Measurements from ENCODE around the gene GJB1.

GRCh38 chrX:71227370-71228062 lies 4.5 kb downstream of the GJB1 start:
- TF ChIP-seq, protein P1, sequence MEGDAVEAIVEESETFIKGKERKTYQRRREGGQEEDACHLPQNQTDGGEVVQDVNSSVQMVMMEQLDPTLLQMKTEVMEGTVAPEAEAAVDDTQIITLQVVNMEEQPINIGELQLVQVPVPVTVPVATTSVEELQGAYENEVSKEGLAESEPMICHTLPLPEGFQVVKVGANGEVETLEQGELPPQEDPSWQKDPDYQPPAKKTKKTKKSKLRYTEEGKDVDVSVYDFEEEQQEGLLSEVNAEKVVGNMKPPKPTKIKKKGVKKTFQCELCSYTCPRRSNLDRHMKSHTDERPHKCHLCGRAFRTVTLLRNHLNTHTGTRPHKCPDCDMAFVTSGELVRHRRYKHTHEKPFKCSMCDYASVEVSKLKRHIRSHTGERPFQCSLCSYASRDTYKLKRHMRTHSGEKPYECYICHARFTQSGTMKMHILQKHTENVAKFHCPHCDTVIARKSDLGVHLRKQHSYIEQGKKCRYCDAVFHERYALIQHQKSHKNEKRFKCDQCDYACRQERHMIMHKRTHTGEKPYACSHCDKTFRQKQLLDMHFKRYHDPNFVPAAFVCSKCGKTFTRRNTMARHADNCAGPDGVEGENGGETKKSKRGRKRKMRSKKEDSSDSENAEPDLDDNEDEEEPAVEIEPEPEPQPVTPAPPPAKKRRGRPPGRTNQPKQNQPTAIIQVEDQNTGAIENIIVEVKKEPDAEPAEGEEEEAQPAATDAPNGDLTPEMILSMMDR (conservative IDR thresholded peaks at IDR 0.05), result no peak
- no peak for TF ChIP-seq ZFX (IDR thresholded peaks at IDR 0.05)

Measured in C4-2B (cell line).